OCI-LY7 (cell line): ENCODE measurements around the gene NBEAL2.

Experiments used
- EZH2phosphoT487 ChIP-seq: fragments of 200-600 bp; sonication (generic); IDR thresholded peaks from 2 replicates; pipeline ENCODE4 v1.6.1; 2018; ENCODE audit warnings: low read depth, borderline replicate concordance, mild to moderate bottlenecking, mixed run types, antibody characterized with exemption, low read length, moderate library complexity, mixed read lengths
- TF ChIP-seq, protein P1 (sequence below): fragments of 200-600 bp; sonication (generic); conservative IDR thresholded peaks from 2 replicates; pipeline ENCODE4 v1.5.1; 2014; ENCODE audit warnings: mild to moderate bottlenecking, antibody characterized with exemption, low read length, moderate library complexity, mixed read lengths

DNA sequence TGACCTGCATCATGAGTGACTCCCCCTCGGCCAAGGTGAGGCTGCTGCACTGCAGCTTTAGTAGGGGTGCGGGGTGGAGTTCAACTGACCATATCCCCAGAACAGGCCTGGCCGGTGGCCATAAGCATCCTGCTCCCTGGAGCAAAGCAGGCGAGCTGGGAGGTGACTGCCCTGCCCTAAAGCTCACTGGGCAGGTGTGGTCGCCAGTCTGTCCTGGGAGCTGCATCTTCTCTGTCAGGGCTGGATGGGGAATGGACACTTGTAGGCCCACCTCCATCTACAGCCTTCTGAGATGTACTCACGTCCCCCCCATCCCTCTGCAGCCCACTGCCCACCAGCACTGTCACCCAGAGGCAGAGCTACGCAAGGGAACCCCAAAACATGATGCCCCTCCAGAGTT, 14.5 kb downstream of the NBEAL2 start:
- TF ChIP-seq, protein P1, sequence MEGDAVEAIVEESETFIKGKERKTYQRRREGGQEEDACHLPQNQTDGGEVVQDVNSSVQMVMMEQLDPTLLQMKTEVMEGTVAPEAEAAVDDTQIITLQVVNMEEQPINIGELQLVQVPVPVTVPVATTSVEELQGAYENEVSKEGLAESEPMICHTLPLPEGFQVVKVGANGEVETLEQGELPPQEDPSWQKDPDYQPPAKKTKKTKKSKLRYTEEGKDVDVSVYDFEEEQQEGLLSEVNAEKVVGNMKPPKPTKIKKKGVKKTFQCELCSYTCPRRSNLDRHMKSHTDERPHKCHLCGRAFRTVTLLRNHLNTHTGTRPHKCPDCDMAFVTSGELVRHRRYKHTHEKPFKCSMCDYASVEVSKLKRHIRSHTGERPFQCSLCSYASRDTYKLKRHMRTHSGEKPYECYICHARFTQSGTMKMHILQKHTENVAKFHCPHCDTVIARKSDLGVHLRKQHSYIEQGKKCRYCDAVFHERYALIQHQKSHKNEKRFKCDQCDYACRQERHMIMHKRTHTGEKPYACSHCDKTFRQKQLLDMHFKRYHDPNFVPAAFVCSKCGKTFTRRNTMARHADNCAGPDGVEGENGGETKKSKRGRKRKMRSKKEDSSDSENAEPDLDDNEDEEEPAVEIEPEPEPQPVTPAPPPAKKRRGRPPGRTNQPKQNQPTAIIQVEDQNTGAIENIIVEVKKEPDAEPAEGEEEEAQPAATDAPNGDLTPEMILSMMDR = no peak
- no peak for TF ChIP-seq EZH2phosphoT487
